ENCODE results near the gene RAPGEF2.

DNA sequence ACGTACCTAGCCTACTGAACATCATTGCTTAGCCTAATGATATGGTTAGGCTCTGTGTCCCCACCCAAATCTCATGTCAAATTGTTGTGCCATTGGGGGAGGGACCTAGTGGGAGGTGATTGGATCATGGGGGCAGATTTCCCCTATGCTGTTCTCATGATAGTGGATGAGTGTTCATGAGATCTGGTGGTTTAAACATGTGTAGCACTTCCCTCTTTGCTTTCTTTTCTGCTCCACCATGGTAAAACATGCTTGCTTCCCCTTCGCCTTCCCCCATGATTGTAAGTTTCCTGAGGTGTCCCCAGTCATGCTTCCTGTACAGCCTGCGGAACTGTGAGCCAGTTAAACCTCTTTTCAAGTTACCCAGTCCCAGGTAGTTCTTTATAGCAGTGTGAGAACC, 102.6 kb downstream of the RAPGEF2 start:
- TF ChIP-seq, protein P1, sequence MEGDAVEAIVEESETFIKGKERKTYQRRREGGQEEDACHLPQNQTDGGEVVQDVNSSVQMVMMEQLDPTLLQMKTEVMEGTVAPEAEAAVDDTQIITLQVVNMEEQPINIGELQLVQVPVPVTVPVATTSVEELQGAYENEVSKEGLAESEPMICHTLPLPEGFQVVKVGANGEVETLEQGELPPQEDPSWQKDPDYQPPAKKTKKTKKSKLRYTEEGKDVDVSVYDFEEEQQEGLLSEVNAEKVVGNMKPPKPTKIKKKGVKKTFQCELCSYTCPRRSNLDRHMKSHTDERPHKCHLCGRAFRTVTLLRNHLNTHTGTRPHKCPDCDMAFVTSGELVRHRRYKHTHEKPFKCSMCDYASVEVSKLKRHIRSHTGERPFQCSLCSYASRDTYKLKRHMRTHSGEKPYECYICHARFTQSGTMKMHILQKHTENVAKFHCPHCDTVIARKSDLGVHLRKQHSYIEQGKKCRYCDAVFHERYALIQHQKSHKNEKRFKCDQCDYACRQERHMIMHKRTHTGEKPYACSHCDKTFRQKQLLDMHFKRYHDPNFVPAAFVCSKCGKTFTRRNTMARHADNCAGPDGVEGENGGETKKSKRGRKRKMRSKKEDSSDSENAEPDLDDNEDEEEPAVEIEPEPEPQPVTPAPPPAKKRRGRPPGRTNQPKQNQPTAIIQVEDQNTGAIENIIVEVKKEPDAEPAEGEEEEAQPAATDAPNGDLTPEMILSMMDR (IDR thresholded peaks at IDR 0.05; ENCODE audit: low read depth, low read length, poor library complexity, severe bottlenecking): no peak
- no peak for TF ChIP-seq EZH2phosphoT487 (IDR thresholded peaks at IDR 0.05; ENCODE audit: borderline replicate concordance, low read length)
